ENCODE data around the gene TOM1L2. TPM values are rescaled to one million over a fixed set of nuclear protein-coding genes. Genes with fewer than 3 reads are reported as not detected.
"Not testable (repeated sequence)": the region's sequence is repeated elsewhere in the genome, so short reads cannot be mapped to it uniquely, and the experiment has no call there.

TOM1L2 gene
- total RNA-seq, 1 donor from 2014 or later, result 10.0 TPM

DNA sequence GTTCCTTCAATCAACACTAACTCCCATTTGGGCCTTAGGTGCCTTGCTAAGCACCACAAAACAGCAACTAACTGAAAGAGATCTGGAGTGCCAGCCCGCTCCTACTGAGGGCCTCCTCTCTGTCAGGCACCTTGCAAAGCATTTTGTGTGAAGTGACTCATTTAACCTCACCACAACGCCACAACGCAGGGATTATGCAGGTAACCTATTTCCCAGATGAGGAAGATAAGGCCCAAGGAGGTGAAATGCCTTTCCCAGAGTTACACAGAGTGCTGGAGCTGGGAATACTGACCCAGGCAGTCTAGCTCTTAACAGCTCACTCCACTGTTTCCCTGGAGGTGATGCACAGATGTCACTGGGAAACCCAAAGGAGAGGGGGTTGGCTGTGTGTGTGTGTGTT, 33.3 kb upstream of the TOM1L2 start:
- Mint-ChIP-seq H3K27ac (no peak overlapping the region), H3K9me3 (no peaks in the 10 kb centered on the region), H3K27me3 (no peaks in the 10 kb centered on the region), H3K4me1 (peaks cover 5% of the 10 kb centered on the region), H3K36me3 (ENCODE audit: low read depth) (no peaks in the 10 kb centered on the region), H3K4me3 (no peak overlapping the region)
- intact Hi-C loops (cut with micrococcal nuclease), result no loop called here
- no peak for DNase-seq

DNA sequence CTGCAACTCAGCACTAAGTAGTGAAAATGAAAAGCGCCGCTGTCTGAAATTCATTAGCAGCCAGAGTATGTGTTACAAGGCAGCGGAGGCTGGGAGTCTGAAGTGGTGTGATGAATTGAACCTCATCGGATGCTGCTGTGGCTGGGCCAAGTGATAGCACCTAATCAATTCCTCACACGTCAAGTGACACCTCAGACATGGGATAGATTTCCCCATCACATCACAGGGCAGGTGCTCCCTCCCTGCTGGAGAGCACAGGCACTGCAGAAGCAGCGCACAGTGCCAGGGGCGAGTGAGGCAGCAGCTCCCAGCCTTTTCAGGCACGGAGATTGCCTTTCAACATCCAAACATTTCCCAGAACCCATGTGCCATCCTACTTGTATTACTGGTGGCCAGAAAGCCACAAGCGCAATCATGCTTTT, 32.7 kb upstream of the TOM1L2 start:
- no peak for DNase-seq

DNA sequence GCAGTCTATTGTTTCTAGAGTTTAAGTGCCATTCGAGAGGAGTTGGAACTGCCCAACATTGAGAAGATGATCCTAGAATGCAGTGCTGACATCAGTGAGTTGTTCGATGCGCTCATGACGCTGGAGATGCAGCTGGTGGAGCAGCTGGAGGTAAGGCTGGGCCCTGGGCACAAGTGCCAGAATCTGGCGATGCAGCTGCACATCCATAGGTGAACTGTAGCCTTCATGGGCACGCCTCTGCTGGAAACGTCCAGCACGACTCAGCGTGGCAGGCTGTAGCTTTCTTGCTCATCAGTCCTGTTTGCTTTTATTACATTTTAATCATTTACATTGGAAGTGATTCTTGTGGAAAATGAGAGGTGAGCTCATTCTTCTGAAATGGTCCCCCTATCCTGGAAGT, 32.1 kb upstream of the TOM1L2 start:
- no peaks in the 10 kb centered on the region for H3K27me3 Mint-ChIP-seq
- no peaks in the 10 kb centered on the region for H3K36me3 Mint-ChIP-seq (ENCODE audit: low read depth)
- H3K4me3 Mint-ChIP-seq, result no peak overlapping the region
- H3K9me3 Mint-ChIP-seq, result no peaks in the 10 kb centered on the region
- peaks cover 5% of the 10 kb centered on the region for H3K4me1 Mint-ChIP-seq
- H3K27ac Mint-ChIP-seq, result no peak overlapping the region
- DNase-seq, result no peak
- intact Hi-C loops (cut with micrococcal nuclease), result no loop called here

More for the DNA sequence above, 32.7 kb upstream of the TOM1L2 start:
- Mint-ChIP-seq H3K36me3 (ENCODE audit: low read depth) (no peaks in the 10 kb centered on the region), H3K27me3 (no peaks in the 10 kb centered on the region), H3K4me1 (peaks cover 5% of the 10 kb centered on the region), H3K27ac (no peak overlapping the region), H3K9me3 (no peaks in the 10 kb centered on the region), H3K4me3 (no peak overlapping the region)
- intact Hi-C loops (cut with micrococcal nuclease), result no loop called here

DNA sequence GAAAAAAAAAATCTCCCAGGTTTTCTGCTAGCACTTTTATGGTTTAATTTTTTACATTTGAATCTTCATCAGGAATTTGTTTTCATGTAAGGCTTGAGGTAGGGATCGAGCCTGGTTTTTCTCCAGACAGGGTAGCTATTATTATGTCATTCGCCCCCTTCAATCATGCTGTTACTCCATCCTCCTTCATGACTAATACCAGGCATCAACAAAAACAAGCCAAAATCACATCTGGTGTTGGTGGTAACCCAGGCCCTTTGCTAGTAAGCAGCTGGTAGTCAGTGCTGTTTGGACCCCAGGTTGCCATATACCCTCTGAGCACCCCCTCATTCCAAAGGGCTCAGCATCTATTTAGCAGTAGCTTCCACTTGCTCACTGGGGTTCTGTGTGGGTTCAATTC, 30.0 kb upstream of the TOM1L2 start:
- H3K27me3 Mint-ChIP-seq, result no peaks in the 10 kb centered on the region
- no peaks in the 10 kb centered on the region for H3K9me3 Mint-ChIP-seq
- DNase-seq, result no peak
- no peak overlapping the region for H3K4me3 Mint-ChIP-seq
- H3K4me1 Mint-ChIP-seq, result peaks cover 5% of the 10 kb centered on the region
- intact Hi-C loops (cut with micrococcal nuclease), result no loop called here
- H3K27ac Mint-ChIP-seq, result no peak overlapping the region
- H3K36me3 Mint-ChIP-seq (ENCODE audit: low read depth), result no peaks in the 10 kb centered on the region

DNA sequence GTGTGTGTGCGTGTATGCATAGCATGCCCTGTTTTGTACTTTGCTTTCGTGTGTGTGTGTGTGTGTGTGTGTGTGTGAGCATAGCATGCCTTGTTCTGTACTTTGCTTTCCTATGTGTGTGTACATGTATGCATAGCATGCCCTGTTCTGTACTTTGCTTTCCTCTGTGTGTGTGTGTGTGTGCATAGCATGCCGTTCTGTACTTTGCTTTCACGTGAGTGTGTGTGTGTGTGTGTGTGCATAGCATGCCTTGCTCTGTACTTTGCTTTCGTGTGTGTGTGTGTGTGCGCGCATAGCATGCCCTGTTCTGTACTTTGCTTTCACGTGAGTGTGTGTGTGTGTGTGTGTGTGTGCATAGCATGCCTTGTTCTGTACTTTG, 27.8 kb upstream of the TOM1L2 start:
- H3K27ac Mint-ChIP-seq, result no peak overlapping the region
- H3K36me3 Mint-ChIP-seq (ENCODE audit: low read depth), result no peaks in the 10 kb centered on the region
- H3K4me1 Mint-ChIP-seq, result no peaks in the 10 kb centered on the region
- H3K27me3 Mint-ChIP-seq, result no peaks in the 10 kb centered on the region
- intact Hi-C loops (cut with micrococcal nuclease), result no loop called here
- H3K4me3 Mint-ChIP-seq, result no peak overlapping the region
- no peaks in the 10 kb centered on the region for H3K9me3 Mint-ChIP-seq
- no peak for DNase-seq

DNA sequence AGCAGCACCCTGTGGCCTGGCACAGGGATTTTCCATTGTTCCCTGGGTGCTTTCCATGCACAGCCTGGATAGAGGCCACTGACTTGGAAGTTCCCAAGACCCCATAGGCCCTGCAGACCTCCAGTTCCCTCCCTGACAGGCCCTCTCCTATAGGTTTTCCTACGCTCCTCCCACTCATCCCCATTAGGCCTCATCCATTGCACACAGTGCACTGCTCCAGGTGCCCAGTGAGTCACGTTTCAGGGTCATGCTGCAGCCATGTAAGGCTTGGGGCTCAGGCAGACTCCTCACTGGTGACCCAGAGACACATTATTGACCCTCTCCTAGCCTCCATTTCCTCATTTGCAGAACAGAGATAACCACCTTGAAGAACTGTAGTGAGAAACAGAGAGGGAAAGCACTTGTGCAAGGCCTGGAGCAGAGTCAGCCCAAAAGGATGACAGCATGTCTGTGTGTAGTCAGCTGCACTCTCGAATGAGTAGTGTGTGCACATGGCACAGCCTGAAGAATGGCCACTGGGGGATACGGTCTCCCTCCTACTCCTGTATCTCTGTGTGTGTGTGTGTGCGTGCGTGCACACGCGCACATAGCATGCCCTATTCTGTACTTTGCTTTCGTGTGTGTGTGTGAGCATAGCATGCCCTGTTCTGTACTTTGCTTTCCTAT, 27.3 kb upstream of the TOM1L2 start:
- Mint-ChIP-seq H3K4me1 (no peaks in the 10 kb centered on the region), H3K36me3 (ENCODE audit: low read depth) (no peaks in the 10 kb centered on the region), H3K4me3 (no peak overlapping the region), H3K27me3 (no peaks in the 10 kb centered on the region), H3K27ac (no peak overlapping the region), H3K9me3 (no peaks in the 10 kb centered on the region)
- intact Hi-C loops (cut with micrococcal nuclease), result no loop called here
- DNase-seq, result no peak

DNA sequence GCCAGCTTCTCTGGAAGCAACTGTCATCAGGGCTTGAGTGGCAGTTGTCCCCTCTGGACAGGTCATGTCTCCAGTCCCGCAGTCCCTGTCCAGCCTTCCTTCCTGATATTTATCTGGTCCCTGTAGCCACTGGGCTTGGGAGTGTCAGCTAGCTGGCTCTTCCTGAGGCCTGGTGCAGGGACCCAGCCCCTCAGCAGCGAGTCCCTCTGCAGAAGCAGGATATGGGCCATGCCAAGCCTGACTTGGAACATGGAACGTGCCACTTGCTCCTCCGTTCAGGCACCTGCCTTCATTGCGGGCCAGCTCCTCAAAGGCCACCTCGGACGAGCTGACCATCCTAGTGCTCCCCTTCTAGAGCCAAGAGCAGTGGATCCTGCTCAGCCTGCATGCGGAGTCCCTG, 26.7 kb upstream of the TOM1L2 start:
- Mint-ChIP-seq H3K4me1 (no peaks in the 10 kb centered on the region), H3K36me3 (ENCODE audit: low read depth) (no peaks in the 10 kb centered on the region), H3K9me3 (no peaks in the 10 kb centered on the region), H3K27me3 (no peaks in the 10 kb centered on the region), H3K27ac (no peak overlapping the region), H3K4me3 (no peak overlapping the region)
- no peak for DNase-seq
- intact Hi-C loops (cut with micrococcal nuclease), result no loop called here

DNA sequence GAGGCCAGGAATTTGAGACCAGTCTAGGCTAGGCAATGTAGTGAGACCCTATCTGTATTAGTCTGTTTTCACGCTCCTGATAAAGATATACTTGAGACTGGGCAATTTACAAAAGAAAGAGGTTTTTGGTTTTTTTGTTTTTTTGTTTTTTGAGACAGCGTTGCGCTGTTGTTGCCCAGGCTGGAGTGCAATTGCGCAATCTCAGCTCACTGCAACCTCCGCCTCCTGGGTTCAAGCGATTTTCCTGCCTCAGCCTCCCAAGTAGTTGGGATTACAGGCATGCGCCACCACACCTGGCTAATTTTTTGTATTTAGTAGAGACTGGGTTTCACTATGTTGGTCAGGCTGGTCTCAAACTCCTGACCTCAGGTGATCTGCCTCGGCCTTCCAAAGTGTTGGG, 23.7 kb upstream of the TOM1L2 start:
- H3K4me3 Mint-ChIP-seq; H3K27ac Mint-ChIP-seq; H3K36me3 Mint-ChIP-seq (ENCODE audit: low read depth); H3K9me3 Mint-ChIP-seq; H3K27me3 Mint-ChIP-seq; DNase-seq; H3K4me1 Mint-ChIP-seq; intact Hi-C loops (cut with micrococcal nuclease): not testable (repeated sequence)

DNA sequence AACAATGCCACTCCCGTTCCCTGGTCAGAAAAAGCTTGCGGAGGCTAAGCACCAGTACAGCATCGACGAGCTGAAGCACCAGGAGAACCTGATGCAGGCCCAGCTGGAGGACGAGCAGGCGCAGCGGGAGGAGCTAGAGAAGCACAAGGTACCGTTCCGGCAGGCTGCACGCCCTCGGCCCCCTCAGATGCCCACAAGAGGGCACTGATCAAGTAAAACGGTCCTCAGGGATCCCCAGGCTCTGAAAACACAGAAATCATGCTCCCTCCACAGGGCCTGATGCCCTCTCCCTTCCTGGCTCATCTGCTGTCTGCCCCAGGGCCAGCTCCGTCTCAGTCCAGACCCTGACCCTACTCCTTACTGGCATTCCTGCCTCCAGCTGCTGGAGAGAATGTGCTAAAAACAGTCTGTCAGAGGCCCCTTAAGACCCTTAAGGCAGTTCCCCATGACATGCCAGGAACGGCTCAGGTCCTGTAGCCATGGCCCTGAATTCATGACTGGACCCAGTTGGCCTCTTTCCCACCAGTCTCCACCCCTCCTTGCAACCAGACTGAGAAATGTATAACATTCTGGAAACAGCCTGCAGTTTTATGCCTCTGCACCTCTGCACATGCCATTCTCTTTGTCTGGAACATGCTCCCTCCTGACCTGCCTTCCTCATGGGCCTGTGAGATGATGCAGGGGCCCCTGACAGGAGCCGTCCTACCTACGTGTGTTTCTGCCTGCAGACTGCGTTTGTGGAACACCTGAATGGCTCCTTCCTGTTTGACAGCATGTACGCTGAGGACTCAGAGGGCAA, 22.3 kb upstream of the TOM1L2 start:
- H3K4me1 Mint-ChIP-seq, result no peaks in the 10 kb centered on the region
- H3K27ac Mint-ChIP-seq, result no peak overlapping the region
- H3K4me3 Mint-ChIP-seq, result no peak overlapping the region
- no peaks in the 10 kb centered on the region for H3K27me3 Mint-ChIP-seq
- intact Hi-C loops (cut with micrococcal nuclease), result no loop called here
- no peaks in the 10 kb centered on the region for H3K9me3 Mint-ChIP-seq
- DNase-seq, result no peak
- H3K36me3 Mint-ChIP-seq (ENCODE audit: low read depth), result no peaks in the 10 kb centered on the region

DNA sequence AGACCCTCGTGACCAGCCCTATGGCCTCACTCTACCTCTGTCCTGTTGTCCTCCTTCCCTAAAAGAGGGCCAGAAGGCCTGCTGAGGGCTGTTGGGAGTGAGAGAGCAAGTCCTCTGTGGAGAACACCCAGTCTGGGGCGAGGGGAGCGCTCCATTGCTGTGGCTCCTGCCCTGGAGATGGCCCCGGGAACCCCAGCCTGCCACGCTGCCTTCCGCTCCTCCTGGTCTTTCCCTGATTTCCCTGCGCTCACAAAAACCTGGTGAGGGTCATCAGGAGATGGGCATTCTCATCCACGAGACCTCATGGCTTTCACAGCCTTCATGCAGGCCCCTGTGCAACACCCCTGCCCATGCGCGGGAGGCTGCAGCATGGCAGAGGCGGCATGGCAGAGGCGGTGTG, 21.7 kb upstream of the TOM1L2 start:
- Mint-ChIP-seq H3K36me3 (ENCODE audit: low read depth) (no peaks in the 10 kb centered on the region), H3K4me1 (no peaks in the 10 kb centered on the region), H3K27me3 (no peaks in the 10 kb centered on the region), H3K4me3 (no peak overlapping the region), H3K27ac (no peak overlapping the region), H3K9me3 (no peaks in the 10 kb centered on the region)
- no peak for DNase-seq
- intact Hi-C loops (cut with micrococcal nuclease), result no loop called here

DNA sequence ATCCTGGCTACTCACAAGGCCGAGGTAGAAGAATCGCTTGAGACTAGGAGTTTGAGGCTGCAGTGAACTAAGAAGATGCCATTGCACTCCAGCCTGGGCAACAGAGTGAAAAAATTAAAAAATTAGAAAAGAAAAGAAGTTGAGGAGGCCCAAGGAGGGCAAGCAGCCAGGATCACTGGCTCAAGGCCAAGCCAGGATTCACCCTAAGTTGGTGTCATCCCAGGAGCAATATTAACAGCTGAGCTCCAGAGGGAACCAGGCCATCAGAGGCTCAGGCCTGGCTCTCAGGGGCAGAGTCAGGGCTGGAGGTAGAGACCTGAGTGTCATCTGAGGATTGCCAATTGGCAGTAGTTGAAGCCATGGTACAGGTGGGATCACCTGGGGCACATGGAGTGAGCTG, 21.2 kb upstream of the TOM1L2 start:
- H3K9me3 Mint-ChIP-seq, result no peaks in the 10 kb centered on the region
- no peak overlapping the region for H3K27ac Mint-ChIP-seq
- intact Hi-C loops (cut with micrococcal nuclease), result no loop called here

DNA sequence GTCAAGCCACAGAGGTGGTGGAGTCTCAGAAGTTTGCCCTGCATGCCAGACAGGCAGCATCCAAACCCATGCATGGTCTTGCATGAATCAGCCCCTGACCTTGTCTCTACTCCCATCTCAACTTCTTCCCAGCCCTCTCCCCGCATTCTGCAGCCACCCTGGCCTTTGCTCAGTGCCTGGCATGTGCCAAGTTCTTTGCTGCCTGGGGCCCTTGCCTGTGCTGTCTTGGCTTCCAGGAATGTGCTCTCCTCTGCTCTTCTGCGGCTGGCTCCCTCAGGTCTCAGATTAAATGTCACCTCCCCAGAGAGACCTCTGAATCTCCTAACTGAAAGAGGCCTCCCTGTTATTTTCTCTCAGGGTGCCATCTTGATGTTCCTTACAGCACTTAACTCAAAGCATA, 18.1 kb upstream of the TOM1L2 start:
- no peak for DNase-seq
- Mint-ChIP-seq H3K27me3 (no peaks in the 10 kb centered on the region), H3K4me3 (no peak overlapping the region), H3K9me3 (no peaks in the 10 kb centered on the region), H3K36me3 (ENCODE audit: low read depth) (no peaks in the 10 kb centered on the region), H3K4me1 (no peaks in the 10 kb centered on the region), H3K27ac (no peak overlapping the region)
- intact Hi-C loops (cut with micrococcal nuclease), result no loop called here

More for the DNA sequence above, 21.2 kb upstream of the TOM1L2 start:
- Mint-ChIP-seq H3K36me3 (ENCODE audit: low read depth) (no peaks in the 10 kb centered on the region), H3K4me1 (no peaks in the 10 kb centered on the region), H3K4me3 (no peak overlapping the region), H3K27me3 (no peaks in the 10 kb centered on the region)
- no peak for DNase-seq

DNA sequence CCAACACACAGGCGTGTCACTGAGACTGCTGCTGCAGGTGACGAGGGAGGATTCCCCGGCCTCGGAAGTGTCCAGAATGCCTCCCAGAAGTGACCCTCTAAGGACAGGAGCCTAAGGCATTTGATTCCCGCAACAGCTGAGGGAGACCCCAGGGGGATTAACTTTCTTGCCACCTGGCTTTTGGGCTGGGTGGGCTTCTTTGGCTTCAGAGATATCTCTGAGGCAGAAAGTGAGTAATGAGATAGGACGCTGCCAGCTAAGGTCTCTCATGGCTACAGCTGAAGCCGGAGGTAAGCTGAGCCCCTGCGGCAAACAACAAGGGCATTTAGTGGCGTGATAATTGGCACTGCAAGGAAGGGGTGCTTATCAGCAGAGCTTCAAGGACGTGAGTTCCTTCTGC, 17.4 kb upstream of the TOM1L2 start:
- H3K4me1 Mint-ChIP-seq, result no peaks in the 10 kb centered on the region
- no peaks in the 10 kb centered on the region for H3K36me3 Mint-ChIP-seq (ENCODE audit: low read depth)
- intact Hi-C loops (cut with micrococcal nuclease), result no loop called here
- no peak for DNase-seq
- H3K27ac Mint-ChIP-seq, result no peak overlapping the region
- no peak overlapping the region for H3K4me3 Mint-ChIP-seq
- no peaks in the 10 kb centered on the region for H3K27me3 Mint-ChIP-seq
- H3K9me3 Mint-ChIP-seq, result no peaks in the 10 kb centered on the region

DNA sequence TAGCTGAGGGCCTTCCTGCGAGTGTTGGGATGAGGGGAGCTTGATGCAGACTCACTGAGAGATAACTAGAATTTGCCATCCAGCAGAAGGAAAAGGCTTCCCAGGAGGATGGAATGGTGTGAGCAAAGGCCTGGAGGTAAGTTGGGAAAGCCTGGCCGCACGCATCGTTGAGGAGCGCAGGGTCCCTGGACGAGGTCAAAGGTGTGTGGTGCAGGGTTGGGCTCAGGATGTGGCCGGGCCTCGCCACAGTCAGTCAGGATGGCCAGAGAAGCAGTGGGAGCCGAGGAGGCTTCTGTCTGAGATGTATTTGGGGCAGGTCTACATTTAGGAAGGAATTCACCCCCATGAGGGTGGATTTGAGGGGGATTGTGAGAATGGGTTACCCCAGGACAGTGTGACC, 16.9 kb upstream of the TOM1L2 start:
- no peaks in the 10 kb centered on the region for H3K4me1 Mint-ChIP-seq
- intact Hi-C loops (cut with micrococcal nuclease), result no loop called here

More for the DNA sequence above, 16.9 kb upstream of the TOM1L2 start:
- no peak for DNase-seq
- no peaks in the 10 kb centered on the region for H3K36me3 Mint-ChIP-seq (ENCODE audit: low read depth)
- no peaks in the 10 kb centered on the region for H3K27me3 Mint-ChIP-seq
- H3K4me3 Mint-ChIP-seq, result no peak overlapping the region
- H3K9me3 Mint-ChIP-seq, result no peaks in the 10 kb centered on the region
- H3K27ac Mint-ChIP-seq, result no peak overlapping the region
